ENCODE data around the gene KRTAP27-1. TPM values are rescaled to one million over a fixed set of nuclear protein-coding genes. Genes with fewer than 3 reads are reported as not detected.

Gene KRTAP27-1
- total RNA-seq, 4 donors from 2014 or later, result not detected

GRCh38 chr21:30338717-30339116 is 1.2 kb upstream of the KRTAP27-1 start:
- no peak for DNase-seq (ENCODE audit: low spot score in 2 of 2)
- WGBS, 2 donors, result 91 to 95% methylated on average over 4 of the region's 4 CpGs
- no peak for TF ChIP-seq POLR2A (IDR thresholded peaks at IDR 0.05)
- no peak for TF ChIP-seq CTCF (IDR thresholded peaks at IDR 0.05)
- intact Hi-C loops (cut with DNase I; ENCODE audit: low total_unique reads), result no loop called here
- H3K4me3 ChIP-seq (ENCODE audit: low read depth, poor library complexity, severe bottlenecking), result no peak overlapping the region

- no peak for TF ChIP-seq CTCF (IDR thresholded peaks at IDR 0.05)
- no peak for TF ChIP-seq POLR2A (IDR thresholded peaks at IDR 0.05)
- H3K4me3 ChIP-seq (ENCODE audit: low read depth, poor library complexity, severe bottlenecking), result no peak overlapping the region
- DNase-seq (ENCODE audit: low spot score in 2 of 2), result no peak
- intact Hi-C loops (cut with DNase I; ENCODE audit: low total_unique reads), result no loop called here
Observed at GRCh38 chr21:30337772-30338171, 278 bp upstream of the KRTAP27-1 start.

GRCh38 chr21:30336596-30336995 is 898 bp downstream of the KRTAP27-1 start:
- intact Hi-C loops (cut with DNase I; ENCODE audit: low total_unique reads), result no loop called here
- DNase-seq (ENCODE audit: low spot score in 2 of 2), result no peak
- WGBS, 2 donors, result 48 to 50% methylated on average over 2 of the region's 2 CpGs
- TF ChIP-seq POLR2A (IDR thresholded peaks at IDR 0.05) (no peak), CTCF (IDR thresholded peaks at IDR 0.05) (no peak)
- no peak overlapping the region for H3K4me3 ChIP-seq (ENCODE audit: low read depth, poor library complexity, severe bottlenecking)

GRCh38 chr21:30333736-30334135 is 3.8 kb downstream of the KRTAP27-1 start:
- TF ChIP-seq POLR2A (IDR thresholded peaks at IDR 0.05) (no peak), CTCF (IDR thresholded peaks at IDR 0.05) (no peak)
- no peak overlapping the region for H3K4me3 ChIP-seq (ENCODE audit: low read depth, poor library complexity, severe bottlenecking)
- no peak for DNase-seq (ENCODE audit: low spot score in 2 of 2)
- intact Hi-C loops (cut with DNase I; ENCODE audit: low total_unique reads), result no loop called here
- WGBS, 2 donors, result 69 to 72% methylated on average over 3 of the region's 3 CpGs

GRCh38 chr21:30332681-30333080 is 4.8 kb downstream of the KRTAP27-1 start:
- WGBS, 2 donors, result 93% methylated on average over 2 of the region's 2 CpGs
- DNase-seq (ENCODE audit: low spot score in 2 of 2), result no peak
- H3K4me3 ChIP-seq (ENCODE audit: low read depth, poor library complexity, severe bottlenecking), result no peak overlapping the region
- no peak for TF ChIP-seq CTCF (IDR thresholded peaks at IDR 0.05)
- no peak for TF ChIP-seq POLR2A (IDR thresholded peaks at IDR 0.05)
- intact Hi-C loops (cut with DNase I; ENCODE audit: low total_unique reads), result no loop called here

- intact Hi-C loops (cut with DNase I; ENCODE audit: low total_unique reads), result no loop called here
- 54 to 69% methylated on average over 4 of the region's 4 CpGs for WGBS, 2 donors
- H3K4me3 ChIP-seq (ENCODE audit: low read depth, poor library complexity, severe bottlenecking), result no peak overlapping the region
- DNase-seq (ENCODE audit: low spot score in 2 of 2), result no peak
- no peak for TF ChIP-seq POLR2A (IDR thresholded peaks at IDR 0.05)
- no peak for TF ChIP-seq CTCF (IDR thresholded peaks at IDR 0.05)
Observed at GRCh38 chr21:30329203-30329875, 8.2 kb downstream of the KRTAP27-1 start.
